Inflammatory macrophage treated with lipopolysaccharide for 1 hour (primary cell): ENCODE data around the gene TMEM167A.
A peak's percentile ranks its signal among the peaks of the same experiment; 100 is the strongest.
"Not testable (repeated sequence)": the region's sequence is repeated elsewhere in the genome, so short reads cannot be mapped to it uniquely, and the experiment has no call there.

Experiments used
- DNase-seq, 2 donors: peaks; one replicate each; pipeline ENCODE4 v3.0.0-alpha.2; 2020 to 2022

The TMEM167A gene

DNA sequence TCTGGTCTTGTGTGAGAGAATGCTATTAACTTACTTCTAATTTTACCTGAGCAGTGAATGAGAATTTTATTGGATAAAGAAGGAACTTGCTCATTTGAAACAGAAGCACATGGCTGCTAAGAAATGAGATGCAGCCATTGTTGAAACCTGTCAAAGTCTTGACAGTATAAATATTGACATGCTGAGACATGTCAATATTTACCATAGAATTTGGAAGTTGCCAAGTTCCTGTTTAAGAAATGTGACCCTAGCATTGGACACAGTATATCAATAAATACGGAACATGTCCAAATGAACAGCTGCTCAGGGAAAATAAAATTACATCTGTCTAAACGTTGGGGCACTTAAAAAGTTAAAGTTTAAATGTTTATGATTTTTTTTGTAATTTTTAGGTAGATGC lies 7.9 kb upstream of the TMEM167A start:
- no peak for DNase-seq

DNA sequence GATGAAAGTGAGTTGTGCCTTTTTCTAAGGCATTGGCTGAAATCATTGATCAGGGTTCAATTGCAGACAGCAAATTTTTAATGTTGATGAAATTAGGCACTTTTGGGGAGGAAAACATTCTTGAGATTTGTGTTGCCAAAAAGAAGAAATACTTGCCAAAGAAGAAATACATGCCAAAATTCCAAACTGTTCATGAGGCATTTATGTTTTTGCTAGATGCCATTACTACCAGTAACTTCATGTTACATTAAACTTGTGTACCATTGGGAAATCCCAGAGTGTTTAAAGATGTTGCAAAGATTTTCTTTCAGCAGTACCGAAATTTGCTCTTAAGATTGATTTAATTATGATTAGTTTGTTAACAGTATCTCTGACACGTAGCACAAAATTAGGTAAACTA lies 7.1 kb upstream of the TMEM167A start:
- DNase-seq, result no peak

GRCh38 chr5:83082750-83083149 lies 5.6 kb upstream of the TMEM167A start:
- DNase-seq, result no peak

DNA sequence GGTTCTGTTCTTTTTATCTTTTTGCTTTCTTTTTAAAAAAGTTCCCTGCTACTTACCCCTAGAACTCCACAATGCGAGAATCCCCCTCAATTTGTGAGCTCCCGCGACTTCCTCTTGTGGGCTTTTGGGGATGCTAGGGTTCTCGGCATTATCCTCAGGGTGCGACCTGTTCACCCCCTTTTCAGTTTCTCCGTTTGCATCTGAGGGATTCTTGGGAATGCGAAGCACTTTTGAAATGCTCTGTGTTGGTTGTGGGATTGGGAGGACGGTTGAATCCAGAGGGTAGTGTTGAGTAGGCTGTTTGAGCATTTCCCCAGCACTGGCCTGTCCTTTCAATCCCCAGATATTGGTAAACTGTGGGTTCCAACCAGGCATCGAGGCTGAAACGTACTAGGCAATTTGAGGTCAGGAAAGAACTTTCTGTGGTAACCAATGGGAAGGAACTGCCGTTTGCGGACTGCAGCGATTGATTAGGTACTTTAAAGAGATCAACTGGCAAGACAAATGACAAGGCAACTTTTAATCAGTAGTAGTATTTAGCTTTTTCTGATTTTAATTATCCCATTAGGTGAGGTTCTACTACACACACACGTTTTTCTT lies 568 bp upstream of the TMEM167A start:
- peak; percentile 40 to 46 for DNase-seq

- no peak for DNase-seq
Measured at GRCh38 chr5:83072966-83073365, 4.2 kb downstream of the TMEM167A start.

GRCh38 chr5:83071286-83072051 lies 5.7 kb downstream of the TMEM167A start:
- DNase-seq, result no peak

DNA sequence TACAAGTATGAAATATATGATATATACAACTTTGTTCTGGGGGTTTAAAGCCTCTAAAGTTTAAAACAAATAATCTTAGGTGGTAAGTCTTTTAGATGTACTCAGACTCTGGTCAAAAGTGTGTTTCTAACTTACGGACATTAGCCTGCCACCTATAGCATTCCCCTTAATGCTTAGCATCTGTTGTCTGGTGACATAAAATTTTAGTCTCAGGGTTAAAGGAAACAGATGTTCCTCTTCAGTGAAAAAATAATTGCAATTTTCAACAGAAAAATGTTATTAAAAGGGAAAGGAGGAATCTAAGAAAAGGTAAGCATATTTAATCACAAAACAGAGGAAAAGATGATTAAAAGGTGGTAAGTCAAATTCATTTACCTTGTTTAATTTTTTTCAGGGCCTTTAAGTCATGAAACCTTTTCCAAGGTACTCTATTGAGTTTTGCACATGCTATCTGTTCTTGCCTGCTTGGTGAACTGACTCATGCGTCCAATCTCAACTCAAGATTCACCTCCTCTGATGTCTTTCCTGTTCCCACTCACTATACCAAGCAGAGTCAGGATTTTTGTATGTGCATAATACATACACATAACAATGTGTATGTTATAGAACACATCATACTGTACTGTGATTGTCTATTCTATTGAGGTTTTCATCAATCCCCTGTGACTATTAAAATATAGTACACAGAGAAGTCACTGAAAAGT lies 7.9 kb downstream of the TMEM167A start:
- no peak for DNase-seq

GRCh38 chr5:83067377-83067776 lies 9.8 kb downstream of the TMEM167A start:
- not testable (repeated sequence) for DNase-seq

GRCh38 chr5:83066548-83067110 lies 10.6 kb downstream of the TMEM167A start:
- no peak for DNase-seq

GRCh38 chr5:83059341-83059740 lies 17.9 kb downstream of the TMEM167A start:
- DNase-seq, result no peak

DNA sequence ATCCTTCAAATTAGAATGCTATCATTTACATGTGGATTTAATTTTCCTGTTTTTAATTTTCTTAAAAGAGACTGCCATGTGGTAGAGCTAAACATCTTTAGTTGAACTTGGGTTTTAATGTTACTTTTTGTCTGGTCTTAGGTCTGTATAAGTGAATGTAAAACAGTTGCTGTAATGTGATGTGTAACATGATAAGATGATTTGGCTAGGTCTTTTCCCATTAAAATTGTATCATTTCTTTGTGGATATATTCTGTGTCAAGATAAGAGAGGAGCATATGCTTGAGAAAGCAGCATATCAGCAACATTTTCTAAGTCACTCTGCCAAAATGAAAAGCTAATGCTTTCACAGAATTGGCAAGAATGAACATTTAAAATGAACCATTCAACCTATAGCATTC lies 18.5 kb downstream of the TMEM167A start:
- DNase-seq, result no peak

DNA sequence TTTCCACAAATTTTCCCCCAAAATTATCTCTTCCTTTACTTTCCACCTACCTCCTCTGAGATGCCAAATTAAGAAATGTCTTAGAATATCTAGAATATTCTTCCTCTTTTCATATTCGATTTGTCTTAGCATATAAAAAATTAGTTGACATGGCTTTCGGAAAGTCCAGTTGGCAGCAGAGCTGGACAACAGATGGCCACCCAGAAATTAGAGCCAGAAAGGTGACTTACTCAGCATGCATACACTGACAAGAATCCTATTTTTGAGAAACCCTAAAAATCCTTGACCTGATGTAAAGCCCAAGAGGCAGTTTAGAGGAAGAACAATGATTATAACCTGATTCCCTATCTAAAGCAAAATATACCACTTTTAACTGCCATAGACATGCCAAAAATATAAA lies 22.0 kb downstream of the TMEM167A start:
- no peak for DNase-seq

DNA sequence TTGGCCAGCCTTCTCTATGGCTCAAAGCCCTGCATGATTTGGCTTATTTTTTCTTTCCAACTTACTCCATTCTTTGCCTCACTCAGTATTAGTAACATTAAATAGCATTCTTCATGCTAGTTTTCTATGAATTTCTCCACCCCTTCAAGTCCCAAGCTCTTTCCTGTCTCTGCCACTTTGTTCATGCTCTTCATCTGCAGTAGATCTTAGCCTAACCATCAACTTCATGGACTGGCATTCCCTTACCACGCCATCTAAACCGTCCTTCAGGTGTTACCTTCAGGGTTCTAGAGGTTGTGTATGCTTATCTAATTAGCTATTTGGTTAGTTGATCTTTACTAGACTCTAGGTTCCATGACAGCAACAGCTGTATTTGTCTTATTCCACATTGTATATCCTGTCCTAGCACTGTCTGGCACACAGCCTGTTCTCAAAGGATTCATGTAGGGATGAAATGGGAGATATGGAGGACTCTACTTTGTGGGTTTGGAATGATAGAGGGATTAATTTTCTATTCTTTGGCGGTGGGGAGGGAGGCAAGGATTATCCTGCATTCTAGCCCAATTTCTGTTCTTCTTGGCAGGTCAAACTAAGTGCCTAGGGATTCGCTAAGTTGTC lies 26.4 kb downstream of the TMEM167A start:
- no peak for DNase-seq

DNA sequence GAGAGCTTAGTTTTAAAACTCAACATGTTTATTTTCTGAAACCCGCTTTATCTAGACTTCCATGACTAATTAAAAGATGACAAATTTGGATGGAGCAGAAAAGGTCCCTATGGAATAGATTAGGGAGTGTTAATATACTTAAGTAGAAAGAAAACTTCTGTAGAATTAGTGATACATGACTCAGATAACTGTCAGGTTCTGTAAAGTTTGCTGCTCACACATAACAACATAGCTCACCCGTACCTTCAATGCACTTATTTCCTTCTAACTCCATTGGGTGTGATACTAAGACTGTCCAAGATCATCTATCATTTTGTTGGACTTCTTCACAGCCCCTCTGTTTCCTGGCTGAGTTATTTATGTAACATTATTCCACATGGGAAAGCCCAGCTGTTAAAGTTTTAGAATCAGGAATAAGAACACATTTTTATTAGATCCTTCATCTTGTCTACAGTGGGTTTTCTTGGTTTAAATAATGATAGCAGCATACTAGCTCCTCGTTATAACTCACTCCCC lies 27.8 kb downstream of the TMEM167A start:
- DNase-seq, result no peak

DNA sequence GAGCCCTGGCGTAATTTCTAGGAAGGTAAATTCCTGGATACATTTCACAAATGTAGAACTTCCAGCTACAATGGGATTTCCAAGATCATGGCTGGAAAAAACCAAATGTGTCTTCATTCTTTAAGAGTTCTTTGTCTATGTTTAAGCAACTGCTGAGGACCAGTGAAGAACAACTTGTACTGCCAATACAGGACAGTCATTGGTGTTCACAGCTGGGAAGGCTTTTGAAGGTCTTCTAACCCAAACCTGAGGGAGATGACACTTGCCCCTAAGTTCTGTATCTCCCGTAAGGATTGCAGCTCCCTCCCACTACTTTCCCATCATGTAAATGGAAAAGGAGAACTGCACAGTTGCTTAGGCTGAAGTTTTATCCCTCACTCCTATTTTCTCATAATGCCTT lies 28.4 kb downstream of the TMEM167A start:
- DNase-seq, result peak; percentile 16 to 42

- no peak for DNase-seq
Measured at GRCh38 chr5:83048277-83048676, 28.9 kb downstream of the TMEM167A start.

DNA sequence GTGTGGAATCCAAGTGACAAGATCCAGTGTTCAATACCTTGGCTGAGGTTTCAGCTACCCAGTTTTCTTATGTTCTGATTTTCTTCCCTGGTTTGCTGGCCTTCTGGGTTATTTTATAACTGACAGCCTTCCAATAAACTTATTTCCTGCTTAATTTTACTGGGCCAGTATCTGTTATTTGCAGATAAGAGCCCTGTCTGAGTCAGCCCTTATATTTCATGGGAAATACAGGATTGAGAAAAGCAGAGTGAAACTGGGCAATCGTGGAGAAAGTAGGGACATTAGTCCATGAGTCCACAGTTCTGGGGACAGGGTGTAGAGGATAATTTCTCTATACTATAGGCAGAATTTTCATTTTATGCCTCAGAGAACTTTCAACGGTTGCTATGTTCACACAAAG lies 32.3 kb downstream of the TMEM167A start:
- no peak for DNase-seq

DNA sequence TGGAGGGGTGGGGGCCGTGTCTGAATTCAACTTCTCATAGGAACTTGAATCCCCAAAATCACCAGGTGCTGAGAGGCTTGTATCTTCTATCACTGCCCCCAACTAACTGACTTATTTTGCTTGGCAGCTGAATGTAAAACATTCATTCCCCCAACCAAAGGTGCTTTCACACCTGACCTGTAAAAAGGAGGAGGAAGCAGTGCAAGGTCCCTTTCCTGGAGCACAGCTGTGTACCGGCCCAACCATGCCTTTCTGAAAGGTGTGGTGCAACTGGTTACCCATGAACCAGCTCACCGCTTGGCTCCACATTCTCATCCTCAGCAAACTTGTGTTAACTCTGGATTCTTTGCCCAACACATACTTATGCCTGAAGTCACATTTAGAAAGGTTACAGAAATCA lies 34.7 kb downstream of the TMEM167A start:
- no peak for DNase-seq

- no peak for DNase-seq
Measured at GRCh38 chr5:83038924-83039323, 38.3 kb downstream of the TMEM167A start.

DNA sequence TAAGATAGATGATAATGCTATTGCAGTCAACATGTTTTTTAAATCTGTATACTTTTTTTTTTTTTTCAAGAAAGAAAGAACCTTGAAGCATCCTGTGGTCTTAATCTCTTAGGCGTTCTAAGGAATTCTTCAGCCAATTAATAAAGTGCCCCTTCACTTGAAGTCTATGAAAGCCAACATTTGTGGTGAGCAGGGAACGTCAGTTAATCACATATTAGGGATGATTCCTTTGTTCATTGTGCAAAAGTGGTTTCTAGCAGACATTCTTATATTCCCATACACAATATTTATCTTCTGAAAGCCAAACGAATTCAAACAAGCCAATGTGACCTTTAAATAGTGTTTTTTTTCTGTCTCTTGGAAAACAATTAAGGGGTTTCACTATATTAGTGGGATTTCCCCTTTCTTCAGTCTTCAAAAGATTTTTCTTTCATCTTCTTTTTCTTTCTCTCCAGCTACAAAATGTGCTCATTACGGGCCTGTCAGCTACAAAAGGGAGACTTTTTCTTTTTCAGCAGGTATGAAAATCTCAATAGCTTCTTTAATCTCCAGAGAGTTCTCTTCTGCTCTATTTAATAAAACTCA lies 40.1 kb downstream of the TMEM167A start:
- no peak for DNase-seq

DNA sequence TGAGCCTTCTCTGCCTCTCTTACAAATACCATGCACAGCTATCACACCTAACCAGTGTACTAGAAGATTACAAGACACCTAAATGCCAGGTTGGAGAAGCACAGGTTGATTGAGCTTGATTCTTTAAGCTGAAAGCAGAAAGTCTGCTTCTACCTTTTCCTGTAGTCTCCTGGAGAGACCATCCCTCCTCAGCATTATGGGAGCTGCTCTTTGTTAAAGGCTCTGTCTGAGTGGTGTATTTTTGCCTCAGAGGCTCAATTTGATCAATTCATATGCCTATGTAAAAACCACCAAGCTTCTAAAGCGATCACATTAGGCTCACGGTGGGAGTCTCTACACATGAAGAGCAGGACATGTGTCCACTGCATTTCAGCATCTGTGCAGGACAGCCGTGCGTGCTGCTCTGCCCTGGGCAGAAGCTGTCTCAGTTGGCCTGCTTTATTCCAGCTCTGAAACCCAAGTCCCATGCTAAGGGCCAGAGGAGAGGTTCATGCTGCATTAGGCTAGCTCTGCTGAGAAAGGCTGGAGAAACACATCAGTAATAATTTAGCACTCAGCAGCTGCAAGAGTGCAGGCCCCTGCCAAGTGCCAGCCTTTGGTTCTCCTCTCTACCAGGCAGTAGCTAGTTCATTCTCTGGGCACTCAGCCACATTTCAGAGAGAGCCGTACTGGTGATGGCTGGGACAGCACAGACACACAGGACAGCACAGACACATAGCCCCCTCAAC lies 41.7 kb downstream of the TMEM167A start:
- no peak for DNase-seq
